GM12878 (cell line): ENCODE results near the gene SLC43A1.

ENCODE experiments used
- MAX ChIP-seq: IDR thresholded peaks from 2 replicates; pipeline ENCODE4 v1.6.1; 2012; ENCODE audit warnings: low read depth, low read length, improper control_type of control experiment
- SIN3A ChIP-seq: IDR thresholded peaks from 2 replicates; pipeline ENCODE4 v1.6.1; 2012; ENCODE audit warnings: low read depth, low read length, improper control_type of control experiment
- SIX5 ChIP-seq: IDR thresholded peaks from 2 replicates; pipeline ENCODE4 v1.6.1; 2011; ENCODE audit warnings: mild to moderate bottlenecking, low read depth, low read length, moderate library complexity; ENCODE audit not compliant: severe bottlenecking
- ZNF687 ChIP-seq: fragments of 450-650 bp; IDR thresholded peaks from 2 replicates; pipeline ENCODE4 v1.6.1; 2017; ENCODE audit warnings: mild to moderate bottlenecking, moderate library complexity
- TF ChIP-seq, protein P1 (sequence below): fragments of 450-650 bp; IDR thresholded peaks from 2 replicates; pipeline ENCODE4 v1.6.1; 2018; ENCODE audit warnings: borderline replicate concordance, mild to moderate bottlenecking; ENCODE audit not compliant: partially characterized antibody

DNA sequence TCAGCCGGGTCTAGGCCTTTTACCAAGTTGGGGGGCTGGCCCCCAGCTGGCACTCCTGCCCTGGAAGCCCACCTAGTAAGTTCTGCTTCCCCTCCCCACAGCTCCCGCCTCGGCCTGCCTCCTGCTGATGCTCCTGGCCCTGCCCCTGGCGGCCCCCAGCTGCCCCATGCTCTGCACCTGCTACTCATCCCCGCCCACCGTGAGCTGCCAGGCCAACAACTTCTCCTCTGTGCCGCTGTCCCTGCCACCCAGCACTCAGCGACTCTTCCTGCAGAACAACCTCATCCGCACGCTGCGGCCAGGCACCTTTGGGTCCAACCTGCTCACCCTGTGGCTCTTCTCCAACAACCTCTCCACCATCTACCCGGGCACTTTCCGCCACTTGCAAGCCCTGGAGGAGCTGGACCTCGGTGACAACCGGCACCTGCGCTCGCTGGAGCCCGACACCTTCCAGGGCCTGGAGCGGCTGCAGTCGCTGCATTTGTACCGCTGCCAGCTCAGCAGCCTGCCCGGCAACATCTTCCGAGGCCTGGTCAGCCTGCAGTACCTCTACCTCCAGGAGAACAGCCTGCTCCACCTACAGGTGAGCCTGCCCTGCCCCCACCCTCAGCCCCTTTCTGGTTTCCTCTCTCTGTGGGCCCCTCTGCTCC, 47.9 kb downstream of the SLC43A1 start:
- TF ChIP-seq SIN3A (no peak), SIX5 (no peak), ZNF687 (no peak), MAX (no peak)
- TF ChIP-seq, protein P1, sequence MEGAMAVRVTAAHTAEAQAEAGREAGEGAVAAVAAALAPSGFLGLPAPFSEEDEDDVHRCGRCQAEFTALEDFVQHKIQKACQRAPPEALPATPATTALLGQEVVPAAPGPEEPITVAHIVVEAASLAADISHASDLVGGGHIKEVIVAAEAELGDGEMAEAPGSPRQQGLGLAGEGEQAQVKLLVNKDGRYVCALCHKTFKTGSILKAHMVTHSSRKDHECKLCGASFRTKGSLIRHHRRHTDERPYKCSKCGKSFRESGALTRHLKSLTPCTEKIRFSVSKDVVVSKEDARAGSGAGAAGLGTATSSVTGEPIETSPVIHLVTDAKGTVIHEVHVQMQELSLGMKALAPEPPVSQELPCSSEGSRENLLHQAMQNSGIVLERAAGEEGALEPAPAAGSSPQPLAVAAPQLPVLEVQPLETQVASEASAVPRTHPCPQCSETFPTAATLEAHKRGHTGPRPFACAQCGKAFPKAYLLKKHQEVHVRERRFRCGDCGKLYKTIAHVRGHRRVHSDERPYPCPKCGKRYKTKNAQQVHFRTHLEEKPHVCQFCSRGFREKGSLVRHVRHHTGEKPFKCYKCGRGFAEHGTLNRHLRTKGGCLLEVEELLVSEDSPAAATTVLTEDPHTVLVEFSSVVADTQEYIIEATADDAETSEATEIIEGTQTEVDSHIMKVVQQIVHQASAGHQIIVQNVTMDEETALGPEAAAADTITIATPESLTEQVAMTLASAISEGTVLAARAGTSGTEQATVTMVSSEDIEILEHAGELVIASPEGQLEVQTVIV, result no peak
